CD14-positive monocyte (primary cell): ENCODE measurements around the gene SLC25A1. TPM values are rescaled to one million over a fixed set of nuclear protein-coding genes. Genes with fewer than 3 reads are reported as not detected.

ENCODE experiments used
- DNase-seq, 3 donors: peaks; one replicate each; pipeline ENCODE4 v3.0.0-alpha.2; 2011 to 2022
- H2AFZ ChIP-seq: 2 replicates; pipeline ENCODE4 v1.6.0; 2012; ENCODE audit warnings: mild to moderate bottlenecking, low read depth, low read length, inconsistent platforms; ENCODE audit not compliant: insufficient read depth, poor library complexity, severe bottlenecking
- H3K27ac ChIP-seq, 2 donors: 1 replicate in 1 of 2; 2 replicates in 1 of 2; pipeline ENCODE4 v1.5.1; 2012 to 2013; ENCODE audit warnings: low read length in 2 of 2, control low read depth in 1 of 2, inconsistent platforms in 1 of 2, low read depth in 1 of 2, mild to moderate bottlenecking in 1 of 2
- H3K27me3 ChIP-seq, 2 donors: one replicate each; pipeline versions ENCODE4 v1.6.0 to v1.6.1; 2011 to 2013; ENCODE audit warnings: low read length in 2 of 2; ENCODE audit not compliant: control insufficient read depth in 2 of 2, insufficient read depth in 2 of 2
- H3K36me3 ChIP-seq, 2 donors: replicated peaks in 1 of 2; 1 replicate in 1 of 2; 2 replicates in 1 of 2; pipeline versions ENCODE4 v1.5.1 to v1.6.1; 2012 to 2013; ENCODE audit warnings: low read length in 2 of 2, control low read depth in 1 of 2, inconsistent platforms in 1 of 2, mild to moderate bottlenecking in 1 of 2; ENCODE audit not compliant: insufficient read depth in 2 of 2, control insufficient read depth in 1 of 2
- H3K4me1 ChIP-seq, 2 donors: 1 replicate in 1 of 2; 2 replicates in 1 of 2; pipeline versions ENCODE4 v1.5.1 to v1.6.1; 2012 to 2013; ENCODE audit warnings: low read length in 2 of 2, control low read depth in 1 of 2, inconsistent platforms in 1 of 2, mild to moderate bottlenecking in 1 of 2, moderate library complexity in 1 of 2; ENCODE audit not compliant: insufficient read depth in 2 of 2, control insufficient read depth in 1 of 2
- H3K4me2 ChIP-seq: replicated peaks from 2 replicates; pipeline ENCODE3; 2012; ENCODE audit warnings: low read length, moderate library complexity, mild to moderate bottlenecking; ENCODE audit not compliant: poor library complexity, severe bottlenecking; ENCODE audit errors: extremely low read depth
- H3K4me3 ChIP-seq, 3 experiments: fragments of 200-600 bp in 1 of 3; sonication (generic) in 1 of 3; replicated peaks in 1 of 3; 1 replicate in 2 of 3; 2 replicates in 1 of 3; pipeline ENCODE4 v1.5.1; 2011 to 2013; ENCODE audit warnings: low read length in 3 of 3, mild to moderate bottlenecking in 3 of 3, control low read depth in 2 of 3, low read depth in 2 of 3, inconsistent platforms in 1 of 3, moderate library complexity in 1 of 3
- H3K79me2 ChIP-seq: 2 replicates; pipeline ENCODE4 v1.6.0; 2012; ENCODE audit warnings: mild to moderate bottlenecking, control low read depth, inconsistent platforms, low read length, moderate library complexity; ENCODE audit not compliant: insufficient read depth
- H3K9ac ChIP-seq: 2 replicates; pipeline ENCODE4 v1.6.0; 2017; ENCODE audit warnings: low read length, mild to moderate bottlenecking; ENCODE audit not compliant: insufficient read depth, poor library complexity, severe bottlenecking
- H3K9me3 ChIP-seq, 2 donors: replicated peaks in 1 of 2; 1 replicate in 1 of 2; 2 replicates in 1 of 2; pipeline versions ENCODE4 v1.5.1 to v1.6.1; 2012 to 2013; ENCODE audit warnings: low read length in 2 of 2, control low read depth in 1 of 2; ENCODE audit not compliant: control insufficient read depth in 1 of 2, insufficient read depth in 1 of 2
- H4K20me1 ChIP-seq: 2 replicates; pipeline ENCODE4 v1.6.0; 2012; ENCODE audit warnings: mild to moderate bottlenecking, low read length, control low read depth, moderate library complexity; ENCODE audit not compliant: insufficient read depth
- H3K27ac Mint-ChIP-seq, 7 donors: one replicate each; pipeline ENCODE4 v1.8.0; 2020; ENCODE audit warnings: mild to moderate bottlenecking in 7 of 7, mixed read lengths in 7 of 7, moderate library complexity in 6 of 7, inconsistent platforms in 2 of 7
- H3K27me3 Mint-ChIP-seq, 3 donors: one replicate each; pipeline ENCODE4 v1.8.0; 2021 to 2022; ENCODE audit warnings: low read depth in 3 of 3, mild to moderate bottlenecking in 3 of 3, mixed read lengths in 3 of 3, moderate library complexity in 3 of 3, inconsistent platforms in 1 of 3
- H3K36me3 Mint-ChIP-seq, 2 donors: one replicate each; pipeline ENCODE4 v1.8.0; 2020; ENCODE audit warnings: mixed read lengths in 2 of 2, inconsistent platforms in 1 of 2, mild to moderate bottlenecking in 1 of 2
- H3K4me1 Mint-ChIP-seq: one replicate; pipeline ENCODE4 v1.8.0; 2020; ENCODE audit warnings: mild to moderate bottlenecking, mixed read lengths
- H3K4me3 Mint-ChIP-seq, 2 donors: one replicate each; pipeline ENCODE4 v1.8.0; 2020; ENCODE audit warnings: mild to moderate bottlenecking in 2 of 2, mixed read lengths in 2 of 2, moderate library complexity in 1 of 2
- H3K9me3 Mint-ChIP-seq, 7 donors: one replicate each; pipeline ENCODE4 v1.8.0; 2020 to 2022; ENCODE audit warnings: mixed read lengths in 7 of 7, mild to moderate bottlenecking in 6 of 7, moderate library complexity in 6 of 7, inconsistent platforms in 2 of 7
- CTCF ChIP-seq: fragments of 200-600 bp; IDR thresholded peaks from one replicate; pipeline ENCODE4 v1.8.0; 2022; ENCODE audit warnings: antibody characterized with exemption, mild to moderate bottlenecking
- WGBS: methylation state at CpG from one replicate; pipeline ENCODE4 v1.1.5; 2013; ENCODE audit warnings: missing lambda C conversion rate; ENCODE audit not compliant: insufficient coverage; 5-methylcytosine and 5-hydroxymethylcytosine counted together
- intact Hi-C, 2 donors: fragments of 100-400 bp; cut with micrococcal nuclease; formaldehyde crosslinking; loops; one replicate each; pipeline versions ENCODE4 v1.15.0 to v1.15.1; 2023
- polyA plus RNA-seq, 3 donors: library from polyadenylated mRNA; depleted of rRNA in 1 of 3; unstranded in 2 of 3; stranded (reverse) in 1 of 3; fragments of 300-500 nt in 2 of 3; fragments of >200 nt in 1 of 3; fragmentation: Illumina TruSeq in 2 of 3; gene quantifications; 1 replicate in 2 of 3; 2 replicates in 1 of 3; pipeline ENCODE4 v1.2.3, GENCODE V29; 2012 to 2021

The SLC25A1 gene
- polyA plus RNA-seq, 3 donors = 15.2 to 37.4 (median 35.1) TPM

GRCh38 chr22:19187716-19188563 lies 9.4 kb upstream of the SLC25A1 start:
- no peak overlapping the region for H3K4me3 ChIP-seq
- peaks cover 58 to 91% of the 10 kb centered on the region in 2 donors for H3K36me3 ChIP-seq
- Mint-ChIP-seq H3K4me3 (no peak overlapping the region), H3K36me3 (peaks cover 61 to 97% of the 10 kb centered on the region in 2 donors), H3K27ac (no peak overlapping the region), H3K27me3 (peaks cover 0 to 6% (median 0%) of the 10 kb centered on the region in 3 donors), H3K4me1 (no peaks in the 10 kb centered on the region), H3K9me3 (peaks cover 0 to 2% (median 0%) of the 10 kb centered on the region in 7 donors)
- no peak overlapping the region for H3K4me2 ChIP-seq
- intact Hi-C loops = no loop called here
- no peaks in the 10 kb centered on the region for H3K9me3 ChIP-seq
- H3K79me2 ChIP-seq = no peaks in the 10 kb centered on the region
- H3K27me3 ChIP-seq = no peaks in the 10 kb centered on the region
- 93% methylated on average over 4 of the region's 6 CpGs for WGBS
- H2AFZ ChIP-seq = no peak overlapping the region
- no peak overlapping the region for H3K9ac ChIP-seq
- no peak for TF ChIP-seq CTCF
- no peaks in the 10 kb centered on the region for H4K20me1 ChIP-seq
- H3K4me1 ChIP-seq = no peaks in the 10 kb centered on the region
- no peak overlapping the region for H3K27ac ChIP-seq
- no peak for DNase-seq

GRCh38 chr22:19184276-19184997 lies 5.9 kb upstream of the SLC25A1 start:
- TF ChIP-seq CTCF = no peak

More at GRCh38 chr22:19184276-19184997, 5.9 kb upstream of the SLC25A1 start:
- H3K4me3 Mint-ChIP-seq = no peak overlapping the region
- Histone ChIP-seq H3K4me3 (no peak overlapping the region), H3K9me3 (no peaks in the 10 kb centered on the region), H2AFZ (no peak overlapping the region), H3K27me3 (no peaks in the 10 kb centered on the region), H3K79me2 (no peaks in the 10 kb centered on the region), H3K4me1 (peaks cover 3 to 6% of the 10 kb centered on the region in 2 donors), H3K36me3 (peaks cover 36 to 61% of the 10 kb centered on the region in 2 donors), H3K4me2 (no peak overlapping the region), H3K27ac (no peak overlapping the region), H4K20me1 (no peaks in the 10 kb centered on the region), H3K9ac (no peak overlapping the region)
- 96% methylated on average over 16 of the region's 20 CpGs for WGBS
- peaks cover 0 to 2% (median 0%) of the 10 kb centered on the region in 7 donors for H3K9me3 Mint-ChIP-seq
- peaks cover 35 to 63% of the 10 kb centered on the region in 2 donors for H3K36me3 Mint-ChIP-seq
- intact Hi-C loops = no loop called here
- no peak for DNase-seq
- peaks cover 4% of the 10 kb centered on the region for H3K4me1 Mint-ChIP-seq
- peak overlapping the region in 2 of 7 donors; percentile 15 to 43 for H3K27ac Mint-ChIP-seq
- peaks cover 0 to 3% (median 0%) of the 10 kb centered on the region in 3 donors for H3K27me3 Mint-ChIP-seq
